H1 (cell line): ENCODE measurements around the gene NKAIN2. TPM values are rescaled to one million over a fixed set of nuclear protein-coding genes. Genes with fewer than 3 reads are reported as not detected.

Source experiments
- CTCF ChIA-PET: fragments of 300-600 bp; sonication (Branson Sonifier 250); formaldehyde crosslinking; loops from one replicate; lab custom pipeline; 2021; ENCODE audit not compliant: partially characterized antibody; lab: Charles Lee
- POLR2A ChIA-PET: fragments of 300-600 bp; sonication (Branson Sonifier 250); formaldehyde crosslinking; loops from one replicate; lab custom pipeline; 2021; ENCODE audit warnings: inconsistent platforms; ENCODE audit not compliant: partially characterized antibody; lab: Charles Lee
- DNase-seq, 2 experiments: peaks; one replicate each; pipeline versions ENCODE4 v3.0.0 to v3.0.0-alpha.2; 2010 to 2022; ENCODE audit warnings: low spot score in 2 of 2, low read depth in 1 of 2, mixed read lengths in 1 of 2
- FAIRE-seq: peaks from 2 replicates; lab custom pipeline; 2011; peaks lifted over from hg19 to GRCh38; lab: Jason Lieb, UNC
- H2AFZ ChIP-seq: 2 replicates; pipeline ENCODE4 v1.8.1; 2012; ENCODE audit warnings: low read length, inconsistent platforms
- H2AK5ac ChIP-seq: 2 replicates; pipeline ENCODE4 v1.6.1; 2013; ENCODE audit warnings: low read depth, low read length
- H2BK120ac ChIP-seq: replicated peaks from 2 replicates; pipeline ENCODE3; 2013; ENCODE audit warnings: low read depth, low read length, inconsistent platforms
- H2BK12ac ChIP-seq: 2 replicates; pipeline ENCODE4 v1.6.1; 2013; ENCODE audit warnings: low read depth, low read length
- H2BK15ac ChIP-seq: 2 replicates; pipeline ENCODE4 v1.6.1; 2013; ENCODE audit warnings: low read length
- H2BK20ac ChIP-seq: 2 replicates; pipeline ENCODE4 v1.6.1; 2013; ENCODE audit warnings: low read length
- H2BK5ac ChIP-seq: 2 replicates; pipeline ENCODE4 v1.6.1; 2013; ENCODE audit warnings: low read depth, low read length
- H3K14ac ChIP-seq: 2 replicates; pipeline ENCODE4 v1.6.1; 2013; ENCODE audit warnings: inconsistent platforms; ENCODE audit not compliant: insufficient read length
- H3K18ac ChIP-seq: 2 replicates; pipeline ENCODE4 v1.6.1; 2013; ENCODE audit warnings: low read length; ENCODE audit errors: extremely low read depth
- H3K23ac ChIP-seq: 2 replicates; pipeline ENCODE4 v1.6.1; 2013; ENCODE audit warnings: inconsistent platforms; ENCODE audit not compliant: insufficient read length
- H3K23me2 ChIP-seq: 2 replicates; pipeline ENCODE4 v1.6.1; 2013; ENCODE audit warnings: low read depth, low read length
- H3K27ac ChIP-seq: 2 replicates; pipeline ENCODE4 v1.6.1; 2011; ENCODE audit warnings: low read depth, low read length, inconsistent platforms
- H3K27me3 ChIP-seq, 4 experiments: replicated peaks in 1 of 4; 1 replicate in 1 of 4; 2 replicates in 3 of 4; pipeline versions ENCODE4 v1.6.1 to v1.8.1; 2011 to 2013; ENCODE audit warnings: low read length in 3 of 4, mild to moderate bottlenecking in 3 of 4, inconsistent platforms in 2 of 4, mixed read lengths in 2 of 4, moderate library complexity in 1 of 4; ENCODE audit not compliant: control insufficient read depth in 3 of 4, insufficient read depth in 3 of 4; ENCODE audit errors: extremely low read depth in 1 of 4
- H3K36me3 ChIP-seq, 4 experiments: 2 replicates each; pipeline versions ENCODE4 v1.6.1 to v1.8.1; 2011 to 2013; ENCODE audit warnings: mild to moderate bottlenecking in 4 of 4, low read length in 3 of 4, moderate library complexity in 2 of 4, control low read depth in 1 of 4, inconsistent platforms in 1 of 4; ENCODE audit not compliant: insufficient read depth in 4 of 4, control insufficient read depth in 2 of 4
- H3K4ac ChIP-seq: replicated peaks from 2 replicates; pipeline ENCODE3; 2013; ENCODE audit warnings: low read length, low read depth, mixed read lengths, inconsistent platforms; ENCODE audit not compliant: insufficient read length
- H3K4me1 ChIP-seq, 4 experiments: replicated peaks in 1 of 4; 1 replicate in 1 of 4; 2 replicates in 3 of 4; pipeline versions ENCODE4 v1.6.1 to v1.8.1; 2011 to 2013; ENCODE audit warnings: low read length in 3 of 4, inconsistent platforms in 2 of 4, mixed read lengths in 1 of 4; ENCODE audit not compliant: insufficient read depth in 4 of 4, control insufficient read depth in 3 of 4
- H3K4me2 ChIP-seq, 2 experiments: 2 replicates each; pipeline versions ENCODE4 v1.6.1 to v1.8.1; 2011 to 2013; ENCODE audit warnings: low read depth in 2 of 2, low read length in 2 of 2, control low read depth in 1 of 2, inconsistent platforms in 1 of 2, mild to moderate bottlenecking in 1 of 2; ENCODE audit not compliant: insufficient read depth in 1 of 2
- H3K4me3 ChIP-seq, 4 experiments: fragments of 200-600, 300-600 bp in 1 of 4; sonication (generic), shearing (Covaris generic), sonication (Bioruptor Twin) in 1 of 4; 2 replicates each; pipeline versions ENCODE4 v1.5.1 to v1.8.1; 2011 to 2016; ENCODE audit warnings: low read length in 4 of 4, low read depth in 3 of 4, control low read depth in 2 of 4, inconsistent platforms in 2 of 4, mild to moderate bottlenecking in 2 of 4, mixed read lengths in 1 of 4, moderate library complexity in 1 of 4; ENCODE audit not compliant: insufficient read depth in 2 of 4; ENCODE audit errors: extremely low read depth in 1 of 4
- H3K56ac ChIP-seq: replicated peaks from 2 replicates; pipeline ENCODE3; 2013; ENCODE audit warnings: low read depth, mild to moderate bottlenecking, mixed read lengths, low read length, inconsistent platforms; ENCODE audit not compliant: insufficient read length
- H3K79me1 ChIP-seq: 2 replicates; pipeline ENCODE4 v1.6.1; 2013; ENCODE audit warnings: low read depth, low read length, control low read depth
- H3K79me2 ChIP-seq, 2 experiments: 2 replicates each; pipeline versions ENCODE4 v1.6.1 to v1.8.1; 2012 to 2013; ENCODE audit warnings: low read length in 2 of 2, mild to moderate bottlenecking in 2 of 2, inconsistent platforms in 1 of 2; ENCODE audit not compliant: insufficient read depth in 2 of 2, control insufficient read depth in 1 of 2
- H3K9ac ChIP-seq, 4 experiments: replicated peaks in 1 of 4; 1 replicate in 1 of 4; 2 replicates in 3 of 4; pipeline versions ENCODE4 v1.6.1 to v1.8.1; 2011 to 2013; ENCODE audit warnings: low read depth in 3 of 4, low read length in 3 of 4, control low read depth in 2 of 4, mild to moderate bottlenecking in 2 of 4, moderate library complexity in 2 of 4, inconsistent platforms in 1 of 4; ENCODE audit errors: extremely low read depth in 1 of 4
- H3K9me3 ChIP-seq, 2 experiments: 2 replicates each; pipeline versions ENCODE4 v1.6.1 to v1.8.1; 2012 to 2013; ENCODE audit warnings: mild to moderate bottlenecking in 2 of 2, moderate library complexity in 2 of 2, control low read depth in 1 of 2, inconsistent platforms in 1 of 2, low read depth in 1 of 2, low read length in 1 of 2, mixed read lengths in 1 of 2; ENCODE audit not compliant: insufficient read depth in 2 of 2
- H4K20me1 ChIP-seq, 2 experiments: replicated peaks in 1 of 2; 2 replicates each; pipeline versions ENCODE3 to v1.8.1; 2011 to 2013; ENCODE audit warnings: inconsistent platforms in 2 of 2, low read length in 2 of 2, mild to moderate bottlenecking in 1 of 2; ENCODE audit not compliant: insufficient read depth in 2 of 2, control insufficient read depth in 1 of 2
- H4K5ac ChIP-seq: 2 replicates; pipeline ENCODE4 v1.6.1; 2013; ENCODE audit warnings: low read length, low read depth, mixed read lengths, inconsistent platforms; ENCODE audit not compliant: insufficient read length
- H4K8ac ChIP-seq: 2 replicates; pipeline ENCODE4 v1.8.0; 2013; ENCODE audit warnings: mild to moderate bottlenecking, moderate library complexity, low read length, inconsistent platforms; ENCODE audit not compliant: insufficient read depth; ENCODE audit errors: extremely low read depth
- H4K91ac ChIP-seq: replicated peaks from 2 replicates; pipeline ENCODE3; 2013; ENCODE audit warnings: low read length, mixed read lengths, inconsistent platforms; ENCODE audit not compliant: insufficient read length
- BCL11A ChIP-seq, 2 experiments: IDR thresholded peaks; one replicate each; pipeline ENCODE4 v1.6.1; 2011; ENCODE audit warnings: low read depth in 2 of 2, low read length in 2 of 2, mild to moderate bottlenecking in 2 of 2
- CBX8 ChIP-seq: fragments of 300-800, 300-1000 bp; sonication (generic); IDR thresholded peaks from 2 replicates; pipeline ENCODE4 v1.7.1; 2016; ENCODE audit warnings: low read depth, low read length, borderline replicate concordance
- CHD2 ChIP-seq: IDR thresholded peaks from 2 replicates; pipeline ENCODE4 v1.6.1; 2012; ENCODE audit warnings: low read length, improper control_type of control experiment
- FOSL1 ChIP-seq: IDR thresholded peaks from 2 replicates; pipeline ENCODE4 v1.6.1; 2011; ENCODE audit warnings: mild to moderate bottlenecking, low read depth, low read length, moderate library complexity; ENCODE audit not compliant: insufficient read depth
- MAFK ChIP-seq: IDR thresholded peaks from 2 replicates; pipeline ENCODE4 v1.6.1; 2012; ENCODE audit warnings: low read depth, mild to moderate bottlenecking, improper control_type of control experiment, low read length
- POLR2A ChIP-seq, 2 experiments: IDR thresholded peaks; 1 replicate in 1 of 2; 2 replicates in 1 of 2; pipeline ENCODE4 v1.6.1; 2011; ENCODE audit warnings: low read depth in 2 of 2, low read length in 2 of 2, mild to moderate bottlenecking in 2 of 2; ENCODE audit errors: control extremely low read depth in 1 of 2
- SP1 ChIP-seq: IDR thresholded peaks from 2 replicates; pipeline ENCODE4 v1.6.1; 2011; ENCODE audit warnings: low read depth, low read length
- TAF1 ChIP-seq: IDR thresholded peaks from 2 replicates; pipeline ENCODE4 v1.6.1; 2011; ENCODE audit warnings: mild to moderate bottlenecking, low read depth, low read length
- TCF12 ChIP-seq: IDR thresholded peaks from 2 replicates; pipeline ENCODE4 v1.6.1; 2011; ENCODE audit warnings: low read depth, mild to moderate bottlenecking, low read length
- WGBS, 2 experiments: shearing (Covaris generic) in 1 of 2; methylation state at CpG; one replicate each; pipeline versions ENCODE4 v1.1.6 to v1.1.7; 2013 to 2015; ENCODE audit warnings: low lambda C conversion rate in 2 of 2, mixed read lengths in 2 of 2, inconsistent platforms in 1 of 2, low coverage in 1 of 2, missing lambda C conversion rate in 1 of 2; ENCODE audit not compliant: insufficient replicate concordance in 2 of 2, insufficient coverage in 1 of 2, insufficient read length in 1 of 2; ENCODE audit errors: extremely low coverage in 1 of 2, missing lambda C conversion rate in 1 of 2; 5-methylcytosine and 5-hydroxymethylcytosine counted together
- polyA plus RNA-seq, 7 experiments: library from polyadenylated mRNA; depleted of rRNA in 3 of 7; stranded (reverse) in 5 of 7; unstranded in 2 of 7; fragments of >200 nt in 5 of 7; fragments of 200-250 nt in 2 of 7; gene quantifications; 1 replicate in 5 of 7; 2 replicates in 1 of 7; 4 replicates in 1 of 7; pipeline versions ENCODE4 v1.2.1 to v1.2.3, GENCODE V29; 2011 to 2013; ENCODE audit warnings: missing spikeins in 2 of 7, mixed read lengths in 2 of 7
- total RNA-seq: library from RNA; stranded (reverse); fragmentation: NEBNext Ultra II Directional; extraction: Animal tissue kit (Norgen Biotek cat#: 25700); gene quantifications from 2 replicates; pipeline ENCODE4 v1.2.1, GENCODE V29; 2021

Gene NKAIN2
- total and polyA plus RNA-seq, 2 of the 8 experiments (the other 6 are each of a cell fraction or from before 2014, with no cell fraction given): 0.20 to 0.34 TPM

DNA sequence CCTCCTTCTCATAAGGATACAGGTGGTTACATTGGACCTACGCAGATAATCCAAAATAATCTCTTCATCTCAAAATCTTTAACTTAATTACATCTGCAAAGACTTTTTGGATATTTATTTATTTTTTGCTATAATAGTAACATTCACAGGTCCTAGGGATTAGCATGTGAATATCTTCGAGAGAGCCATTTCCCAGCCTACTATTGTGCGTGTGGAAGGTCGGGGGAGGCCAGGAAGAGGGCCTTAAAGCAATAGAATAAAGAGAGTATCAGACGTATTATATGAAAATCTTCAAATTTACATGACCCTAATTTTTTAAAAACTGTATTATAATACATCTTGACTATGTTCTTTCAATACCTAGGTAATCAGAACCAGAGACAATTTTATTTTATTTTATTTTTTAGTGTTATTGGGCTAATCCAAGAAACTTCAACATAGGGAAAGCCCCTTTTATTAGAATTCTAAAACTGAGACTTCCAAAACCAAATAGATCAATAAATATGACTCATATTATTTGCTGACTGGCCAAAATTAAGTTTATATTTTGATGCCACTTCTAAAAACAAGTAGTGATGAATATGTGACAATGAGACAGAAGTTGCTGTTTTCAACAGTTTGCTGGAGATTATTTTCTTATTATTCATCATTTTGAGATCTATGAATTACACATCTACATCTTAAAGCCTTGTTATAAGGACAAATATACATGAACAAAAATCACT lies 536.1 kb downstream of the NKAIN2 start:
- Histone ChIP-seq H3K79me1 (no peaks in the 10 kb centered on the region), H3K4ac (no peak overlapping the region), H3K23me2 (no peaks in the 10 kb centered on the region), H3K4me1 (0 out of 7 replicates have a peak, but pooled peaks cover 0 to 3% (median 0%) of the 10 kb centered on the region in 4 experiments), H3K4me2 (no peak overlapping the region), H3K36me3 (no peaks in the 10 kb centered on the region), H2BK5ac (no peak overlapping the region), H4K8ac (no peak overlapping the region), H3K56ac (no peak overlapping the region), H2BK120ac (no peak overlapping the region), H3K14ac (no peak overlapping the region), H3K4me3 (no peak overlapping the region), H3K23ac (no peak overlapping the region), H3K79me2 (no peaks in the 10 kb centered on the region), H2BK12ac (no peak overlapping the region), H2BK20ac (no peak overlapping the region), H3K9me3 (no peaks in the 10 kb centered on the region), H3K18ac (no peak overlapping the region), H3K27me3 (no peaks in the 10 kb centered on the region), H4K20me1 (no peaks in the 10 kb centered on the region), H3K9ac (no peak overlapping the region), H3K27ac (no peak overlapping the region), H4K91ac (no peak overlapping the region), H2AFZ (no peak overlapping the region), H2BK15ac (no peak overlapping the region), H4K5ac (no peak overlapping the region), H2AK5ac (no peak overlapping the region)
- ChIA-PET CTCF (interaction anchor here (0.6 kb wide), 1 partner anchor 1257 kb away, joined by 3 read pairs; no protein-coding TSS in a partner anchor), POLR2A (no interaction called here)
- DNase-seq: no peak
- TF ChIP-seq SP1 (no peak), BCL11A (IDR thresholded peaks at IDR 0.05; ENCODE audit: low read depth in 2 of 2, low read length in 2 of 2) (no peak), TAF1 (no peak), CHD2 (no peak), POLR2A (IDR thresholded peaks at IDR 0.05; ENCODE audit: control extremely low read depth in 1 of 2, low read depth in 2 of 2, low read length in 2 of 2) (no peak), CBX8 (no peak), FOSL1 (no peak), MAFK (no peak), TCF12 (no peak)
- WGBS, 2 experiments: 65% methylated on average over 5 of the region's 5 CpGs; no CpG with 5 or more reads in 1 of the 2 experiments
- no peak for FAIRE-seq
